ENCODE data around the gene CELF5.

GRCh38 chr19:3229888-3230496 lies 5.5 kb downstream of the CELF5 start:
- TF ChIP-seq POLR2A (IDR thresholded peaks at IDR 0.05) (no peak), CTCF (IDR thresholded peaks at IDR 0.05) (no peak)

Measured in right lobe of liver (tissue), 4 donors.